NB4 (cell line): ENCODE data around the gene PEAK3.

Experiments used
- CTCF ChIP-seq: IDR thresholded peaks from one replicate; pipeline ENCODE4 v1.5.1; 2012; ENCODE audit warnings: low read depth, low read length
- POLR2A ChIP-seq: IDR thresholded peaks from 2 replicates; pipeline ENCODE4 v1.6.1; 2011; ENCODE audit warnings: mild to moderate bottlenecking; ENCODE audit not compliant: insufficient read length; ENCODE audit errors: extremely low read depth
- TF ChIP-seq, protein P1 (sequence below): IDR thresholded peaks from 2 replicates; pipeline ENCODE4 v1.6.1; 2011; ENCODE audit warnings: low read depth, low read length

DNA sequence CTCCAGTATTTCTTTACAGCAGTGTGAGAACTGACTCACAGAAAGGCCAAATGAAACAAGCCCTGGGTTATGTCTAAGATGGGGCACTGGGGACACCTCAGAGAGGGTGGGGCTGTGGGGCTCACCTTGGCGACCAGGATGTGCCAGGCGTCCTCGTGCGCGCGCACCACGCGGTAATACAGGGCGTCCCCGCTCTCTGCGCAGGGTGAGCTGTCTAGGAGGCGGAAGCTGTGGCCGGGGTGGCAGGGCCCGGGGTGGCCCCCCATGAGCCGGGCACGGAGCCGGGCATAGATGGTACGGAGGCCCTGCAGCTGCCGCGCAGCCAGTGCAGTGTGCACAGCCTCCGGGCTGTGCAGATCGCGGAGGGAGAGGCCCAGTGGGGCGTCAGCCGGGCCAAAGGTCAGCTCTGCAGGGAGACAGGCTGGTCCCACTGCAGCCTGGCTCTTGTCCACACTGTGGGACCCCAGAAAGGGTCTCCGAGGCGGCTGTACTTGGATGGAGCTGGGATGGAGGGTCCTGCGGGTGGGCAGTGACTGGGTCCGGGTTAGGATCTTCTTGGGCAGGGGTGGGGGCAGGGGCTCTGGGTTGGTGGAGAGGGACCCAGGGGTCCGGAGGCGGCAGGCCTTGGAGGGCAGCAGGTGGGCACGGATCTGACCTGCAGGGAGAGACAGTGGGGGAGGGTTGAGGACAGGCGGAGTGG lies 3.4 kb downstream of the PEAK3 start:
- no peak for TF ChIP-seq CTCF
- TF ChIP-seq, protein P1, sequence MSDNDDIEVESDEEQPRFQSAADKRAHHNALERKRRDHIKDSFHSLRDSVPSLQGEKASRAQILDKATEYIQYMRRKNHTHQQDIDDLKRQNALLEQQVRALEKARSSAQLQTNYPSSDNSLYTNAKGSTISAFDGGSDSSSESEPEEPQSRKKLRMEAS = no peak
- no peak for TF ChIP-seq POLR2A
